HG02885 (cell line): Measurements from ENCODE around the gene TNIP2.
"Not testable (repeated sequence)": the region's sequence is repeated elsewhere in the genome, so short reads cannot be mapped to it uniquely, and the experiment has no call there.

Experiments
- ATAC-seq: cut with Tn5 transposase; IDR thresholded peaks from one replicate; pipeline ENCODE4 v1.9.1; 2021; ENCODE audit warnings: mild to moderate bottlenecking; ENCODE audit not compliant: unreplicated experiment, poor library complexity

Gene TNIP2

GRCh38 chr4:2726881-2727280, 29.3 kb downstream of the TNIP2 start:
- ATAC-seq, result not testable (repeated sequence)

- no peak for ATAC-seq
These were observed 30.8 kb downstream of the TNIP2 start for GRCh38 chr4:2725380-2725779.

GRCh38 chr4:2723751-2724150, 32.4 kb downstream of the TNIP2 start:
- ATAC-seq, result no peak

GRCh38 chr4:2722033-2722432, 34.1 kb downstream of the TNIP2 start:
- ATAC-seq, result no peak

GRCh38 chr4:2721586-2721985, 34.5 kb downstream of the TNIP2 start:
- ATAC-seq, result no peak

- ATAC-seq, result no peak
These were observed 39.9 kb downstream of the TNIP2 start for GRCh38 chr4:2716236-2716635.

- no peak for ATAC-seq
These were observed 40.7 kb downstream of the TNIP2 start for GRCh38 chr4:2715426-2715825.

GRCh38 chr4:2714918-2715317, 41.2 kb downstream of the TNIP2 start:
- ATAC-seq, result no peak

DNA sequence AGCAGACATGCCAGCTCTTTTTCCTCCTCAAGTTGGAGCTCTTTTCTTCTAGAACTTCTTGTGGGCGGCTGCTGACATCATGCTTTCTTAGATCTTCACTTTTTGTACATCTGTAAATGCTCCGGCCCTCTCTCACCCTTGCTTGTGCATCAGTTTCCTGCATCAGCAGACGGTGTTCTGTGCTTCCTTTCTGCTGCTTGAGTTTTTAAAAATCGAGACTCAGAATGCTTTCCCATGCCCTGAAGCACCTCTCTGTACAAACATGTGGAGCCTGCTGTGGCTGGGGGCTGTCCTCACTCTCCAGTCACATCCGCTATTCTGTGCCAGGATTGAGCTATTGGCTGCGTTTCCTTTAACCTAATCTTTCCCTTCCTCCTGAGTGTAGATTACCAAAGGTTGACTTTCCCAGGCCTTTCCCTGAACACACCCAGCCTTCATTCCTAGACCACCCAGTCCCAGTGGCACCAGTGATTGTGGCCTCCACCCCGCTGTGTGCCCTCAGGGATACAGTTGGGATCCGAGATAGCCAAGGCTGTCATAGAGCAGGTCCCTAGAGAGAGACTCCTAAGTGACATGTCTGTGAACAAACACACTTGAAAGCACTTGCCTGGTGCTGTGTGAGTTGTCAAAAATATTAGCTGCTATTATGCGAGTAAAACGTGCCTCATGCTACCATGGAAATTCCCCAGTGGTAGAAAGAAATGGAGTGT, 41.9 kb downstream of the TNIP2 start:
- ATAC-seq, result no peak

DNA sequence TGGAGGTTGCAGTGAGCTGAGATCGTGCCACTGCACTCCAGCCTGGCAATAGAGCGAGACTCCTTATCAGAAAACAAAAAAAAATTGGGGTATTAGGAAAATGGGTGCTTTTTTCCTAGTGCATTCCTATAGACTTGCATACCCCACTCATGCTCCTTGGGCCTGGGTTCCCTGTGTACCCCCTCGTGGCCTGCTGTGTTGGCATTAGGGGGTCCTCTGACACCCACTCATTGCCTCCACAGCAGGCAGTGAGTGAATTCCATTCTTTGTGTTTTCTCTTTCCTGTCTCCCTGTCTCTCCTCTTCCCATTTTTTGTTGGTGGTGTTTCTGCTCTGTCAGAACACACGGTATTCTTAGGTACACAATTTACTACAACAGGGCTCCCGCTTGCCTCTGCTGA, 42.8 kb downstream of the TNIP2 start:
- ATAC-seq, result no peak

DNA sequence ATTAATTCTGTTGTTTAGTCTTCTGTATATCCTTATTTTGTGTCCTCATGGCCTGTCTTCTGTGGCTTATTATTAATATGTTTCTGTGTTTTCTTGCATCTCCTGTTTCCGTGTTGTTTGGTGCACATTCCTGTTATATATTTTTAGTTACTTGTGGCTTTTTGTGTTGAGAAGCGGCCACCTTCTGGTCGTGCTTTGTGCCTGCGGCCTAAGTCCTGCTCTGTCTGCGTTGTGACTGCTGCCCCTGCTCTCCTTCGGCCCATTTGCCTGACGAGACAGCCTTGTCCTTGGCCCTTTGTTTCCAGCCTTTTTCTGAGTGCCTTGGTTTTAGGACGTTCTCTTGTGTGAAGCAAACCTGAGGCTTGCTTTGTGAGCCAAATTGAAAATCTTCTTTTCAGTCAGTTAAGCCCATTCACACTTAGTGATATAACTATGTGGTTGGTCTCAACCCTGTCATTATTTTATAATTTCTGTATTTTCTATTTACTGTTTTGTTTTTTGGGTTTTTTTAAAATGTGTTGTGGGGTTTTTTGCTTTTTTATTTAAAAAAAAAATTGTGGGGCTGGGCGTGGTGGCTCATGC, 43.8 kb downstream of the TNIP2 start:
- ATAC-seq, result no peak

DNA sequence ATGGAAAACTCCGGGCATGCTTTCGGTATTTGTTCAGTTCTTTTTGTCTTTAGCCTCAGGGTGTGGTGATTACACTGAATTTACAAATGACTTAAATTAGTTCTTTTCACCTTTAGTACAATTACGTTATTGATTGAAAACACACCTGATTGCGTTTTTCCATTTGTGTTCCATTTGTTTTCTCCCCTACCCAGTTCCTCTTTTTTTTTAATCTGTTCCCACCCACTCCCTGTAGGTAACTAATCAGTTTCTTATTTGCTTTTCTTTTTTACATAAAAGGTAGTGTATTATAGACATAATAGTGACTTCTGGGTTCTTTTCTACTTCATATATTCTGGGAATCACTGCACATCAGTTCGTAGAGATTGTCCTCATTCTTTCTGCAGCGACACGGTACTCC, 53.4 kb downstream of the TNIP2 start:
- ATAC-seq, result no peak

DNA sequence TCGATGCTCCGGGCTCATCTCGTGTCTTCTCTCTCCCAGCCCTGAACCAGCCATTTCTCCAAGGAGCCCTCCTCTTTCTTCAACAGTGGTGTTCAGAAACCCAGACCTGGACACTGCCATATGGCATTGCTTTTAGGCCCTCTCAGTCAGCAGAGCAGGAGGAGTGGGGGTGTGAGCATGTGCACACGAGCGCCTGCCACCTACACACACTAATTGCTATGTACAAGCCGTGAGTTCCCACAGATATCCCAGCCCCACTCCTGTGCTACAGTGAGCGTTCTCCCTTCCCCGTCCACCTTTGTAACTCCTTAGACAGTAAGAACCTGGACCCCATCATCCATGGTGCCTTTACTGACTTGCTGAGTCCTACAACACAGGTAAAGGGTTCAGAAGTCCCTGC, 53.8 kb downstream of the TNIP2 start:
- no peak for ATAC-seq

GRCh38 chr4:2700031-2700430, 56.1 kb downstream of the TNIP2 start:
- ATAC-seq, result no peak

DNA sequence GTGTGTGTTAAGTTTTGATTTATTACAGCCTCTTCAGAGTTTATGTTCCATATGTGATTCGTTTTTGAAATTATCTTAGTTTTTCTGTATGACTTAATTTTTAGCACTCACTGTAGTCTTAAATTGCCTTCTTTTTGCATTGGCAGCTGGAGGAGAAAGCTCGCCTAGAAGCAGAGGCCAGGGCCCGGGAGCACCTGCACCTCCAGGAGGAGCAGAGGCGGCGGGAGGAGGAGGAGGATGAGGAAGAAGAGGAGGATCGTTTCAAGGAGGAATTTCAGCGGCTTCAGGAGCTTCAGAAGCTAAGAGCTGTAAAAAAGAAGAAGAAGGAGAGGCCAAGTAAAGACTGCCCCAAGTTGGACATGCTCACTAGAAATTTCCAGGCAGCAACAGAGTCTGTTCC, 56.6 kb downstream of the TNIP2 start:
- no peak for ATAC-seq

- ATAC-seq, result no peak
These were observed 57.1 kb downstream of the TNIP2 start for GRCh38 chr4:2698951-2699505.

- ATAC-seq, result no peak
These were observed 57.6 kb downstream of the TNIP2 start for GRCh38 chr4:2698504-2698903.

DNA sequence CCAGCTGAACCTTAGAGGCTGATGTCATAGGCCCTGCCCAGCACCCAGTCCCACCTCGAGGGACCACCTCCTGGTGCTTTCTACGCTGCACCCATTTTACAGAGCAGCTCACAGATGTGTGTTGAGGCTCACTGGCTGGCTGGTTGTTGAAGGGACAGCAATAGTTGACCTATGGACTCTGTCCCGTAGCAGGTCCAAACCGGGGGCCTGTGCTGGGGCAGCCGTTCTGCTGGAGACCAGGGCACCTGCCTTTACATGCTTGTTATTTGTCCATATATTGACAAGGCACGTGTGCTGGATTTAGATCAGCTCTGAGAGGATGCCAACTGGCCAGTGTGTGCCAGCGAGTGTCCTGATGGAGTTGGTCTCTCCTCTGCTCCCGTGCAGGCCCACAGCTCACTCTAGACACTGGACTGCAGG, 58.1 kb downstream of the TNIP2 start:
- ATAC-seq, result no peak

- peak; percentile 87 for ATAC-seq
These were observed 59.7 kb downstream of the TNIP2 start for GRCh38 chr4:2696423-2696822.

DNA sequence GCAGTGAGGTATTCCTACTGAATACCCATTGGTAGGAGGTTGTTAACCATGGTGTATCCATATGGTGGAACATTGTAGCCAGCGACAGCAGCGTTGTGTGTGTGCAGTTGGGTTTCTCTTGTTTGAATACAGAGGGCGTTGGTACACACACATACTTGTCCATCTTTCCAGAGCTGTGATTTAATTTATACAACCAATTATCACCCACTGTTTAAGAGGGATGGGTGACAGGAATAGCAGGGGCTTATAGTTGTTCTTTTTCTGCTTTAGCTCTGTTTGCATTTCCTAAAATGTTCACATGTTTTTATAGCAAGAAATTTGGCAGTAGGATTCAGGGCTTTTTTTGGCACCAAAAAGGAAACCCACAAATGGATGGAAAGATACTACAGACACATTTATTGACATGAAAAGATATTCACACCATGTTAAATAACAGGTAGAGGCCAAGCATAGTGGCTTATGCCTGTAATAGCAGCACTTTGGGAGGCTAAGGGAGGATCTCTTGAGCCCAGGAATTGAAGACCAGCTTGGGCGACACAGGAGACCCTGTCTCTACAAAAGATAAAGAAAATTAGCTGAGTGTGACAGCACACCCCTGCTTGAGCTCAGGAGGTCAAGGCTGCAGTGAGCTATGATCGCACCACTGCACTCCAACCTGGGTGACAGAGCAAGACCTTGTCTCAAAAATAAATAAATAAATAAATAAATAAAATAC, 60.6 kb downstream of the TNIP2 start:
- ATAC-seq, result no peak

GRCh38 chr4:2694691-2695090, 61.4 kb downstream of the TNIP2 start:
- no peak for ATAC-seq
